Measurements from ENCODE around the gene TBC1D2B.

Gene TBC1D2B

GRCh38 chr15:78024519-78024870 is 53.0 kb downstream of the TBC1D2B start:
- no peak for DNase-seq

- DNase-seq = no peak
These were observed 53.5 kb downstream of the TBC1D2B start for GRCh38 chr15:78023865-78024518.

- no peak for DNase-seq
These were observed 54.3 kb downstream of the TBC1D2B start for GRCh38 chr15:78023081-78023665.

GRCh38 chr15:78021761-78022160 is 55.8 kb downstream of the TBC1D2B start:
- DNase-seq = no peak

GRCh38 chr15:78020007-78020406 is 57.5 kb downstream of the TBC1D2B start:
- no peak for DNase-seq

GRCh38 chr15:78018946-78019644 is 58.4 kb downstream of the TBC1D2B start:
- DNase-seq = no peak

GRCh38 chr15:78018445-78018844 is 59.1 kb downstream of the TBC1D2B start:
- DNase-seq = no peak

- no peak for DNase-seq
These were observed 60.7 kb downstream of the TBC1D2B start for GRCh38 chr15:78016860-78017259.

- no peak for DNase-seq
These were observed 64.9 kb downstream of the TBC1D2B start for GRCh38 chr15:78012643-78013077.

- no peak for DNase-seq
These were observed 67.4 kb downstream of the TBC1D2B start for GRCh38 chr15:78010067-78010466.

GRCh38 chr15:78007964-78008886 is 69.3 kb downstream of the TBC1D2B start:
- no peak for DNase-seq

- DNase-seq = no peak
These were observed 70.1 kb downstream of the TBC1D2B start for GRCh38 chr15:78007211-78007931.

- no peak for DNase-seq
These were observed 70.8 kb downstream of the TBC1D2B start for GRCh38 chr15:78006567-78007205.

- no peak for DNase-seq
These were observed 72.4 kb downstream of the TBC1D2B start for GRCh38 chr15:78004919-78005634.

GRCh38 chr15:78004222-78004727 is 73.2 kb downstream of the TBC1D2B start:
- DNase-seq = no peak

- DNase-seq = no peak
These were observed 73.9 kb downstream of the TBC1D2B start for GRCh38 chr15:78003539-78004008.

GRCh38 chr15:78002996-78003395 is 74.5 kb downstream of the TBC1D2B start:
- DNase-seq = no peak

GRCh38 chr15:78001656-78002055 is 75.9 kb downstream of the TBC1D2B start:
- DNase-seq = no peak

- no peak for DNase-seq
These were observed 76.6 kb downstream of the TBC1D2B start for GRCh38 chr15:78000927-78001249.

- peak; percentile 74 to 78 for DNase-seq
These were observed 77.2 kb downstream of the TBC1D2B start for GRCh38 chr15:78000091-78000926.

Measured in stimulated activated CD4-positive, alpha-beta T cell treated with anti-CD3 and anti-CD28 coated beads, Interleukin-4, amount 100 ng/mL, for 4 hours (primary cell).